Measurements from ENCODE around the gene CUBN.

The CUBN gene

DNA sequence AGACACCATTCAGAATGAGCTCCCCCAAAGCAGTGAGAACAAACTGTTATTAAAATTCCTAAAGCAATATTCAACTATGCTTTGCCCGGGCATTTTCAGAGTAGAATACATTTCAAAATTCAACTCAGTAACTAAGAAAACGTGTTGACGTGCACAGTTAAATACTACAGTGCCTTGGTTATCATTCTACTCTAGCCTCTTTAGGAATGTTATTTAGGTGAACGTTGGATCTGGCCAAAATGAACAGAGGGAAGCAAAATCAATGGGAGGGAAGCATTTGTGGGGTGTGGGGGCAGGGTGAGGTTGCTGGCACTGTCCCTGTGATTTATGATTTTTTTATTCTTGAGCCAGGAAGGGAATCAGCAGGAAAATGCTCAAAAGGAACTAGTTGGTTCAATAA, 339.8 kb downstream of the CUBN start:
- TF ChIP-seq, protein P1, sequence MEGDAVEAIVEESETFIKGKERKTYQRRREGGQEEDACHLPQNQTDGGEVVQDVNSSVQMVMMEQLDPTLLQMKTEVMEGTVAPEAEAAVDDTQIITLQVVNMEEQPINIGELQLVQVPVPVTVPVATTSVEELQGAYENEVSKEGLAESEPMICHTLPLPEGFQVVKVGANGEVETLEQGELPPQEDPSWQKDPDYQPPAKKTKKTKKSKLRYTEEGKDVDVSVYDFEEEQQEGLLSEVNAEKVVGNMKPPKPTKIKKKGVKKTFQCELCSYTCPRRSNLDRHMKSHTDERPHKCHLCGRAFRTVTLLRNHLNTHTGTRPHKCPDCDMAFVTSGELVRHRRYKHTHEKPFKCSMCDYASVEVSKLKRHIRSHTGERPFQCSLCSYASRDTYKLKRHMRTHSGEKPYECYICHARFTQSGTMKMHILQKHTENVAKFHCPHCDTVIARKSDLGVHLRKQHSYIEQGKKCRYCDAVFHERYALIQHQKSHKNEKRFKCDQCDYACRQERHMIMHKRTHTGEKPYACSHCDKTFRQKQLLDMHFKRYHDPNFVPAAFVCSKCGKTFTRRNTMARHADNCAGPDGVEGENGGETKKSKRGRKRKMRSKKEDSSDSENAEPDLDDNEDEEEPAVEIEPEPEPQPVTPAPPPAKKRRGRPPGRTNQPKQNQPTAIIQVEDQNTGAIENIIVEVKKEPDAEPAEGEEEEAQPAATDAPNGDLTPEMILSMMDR (IDR thresholded peaks at IDR 0.05), result no peak
- no peak for TF ChIP-seq ZFX (IDR thresholded peaks at IDR 0.05; ENCODE audit: borderline replicate concordance)
- H3K27ac ChIP-seq, result no peak overlapping the region

DNA sequence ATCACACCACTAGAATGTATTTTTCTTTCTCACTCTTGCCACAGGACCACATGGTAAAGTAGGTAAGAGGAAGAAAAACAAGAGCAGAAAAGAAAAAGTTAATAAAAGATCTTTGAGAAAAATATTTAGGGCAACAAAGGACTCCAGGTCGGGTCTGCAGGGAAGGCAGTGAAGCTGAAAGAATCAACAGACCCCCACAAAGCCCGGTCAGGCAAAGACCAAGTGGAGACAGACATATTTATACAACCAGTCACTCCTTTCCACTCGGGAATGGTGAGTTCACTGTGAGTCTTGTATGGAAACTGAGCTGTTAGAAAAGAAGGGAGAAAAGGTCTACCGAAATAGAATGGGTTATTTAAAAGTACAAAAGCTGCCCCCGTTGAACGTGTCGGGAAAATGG, 340.4 kb downstream of the CUBN start:
- no peak overlapping the region for H3K27ac ChIP-seq
- TF ChIP-seq ZFX (IDR thresholded peaks at IDR 0.05; ENCODE audit: borderline replicate concordance), result no peak
- TF ChIP-seq, protein P1 (IDR thresholded peaks at IDR 0.05), result no peak

DNA sequence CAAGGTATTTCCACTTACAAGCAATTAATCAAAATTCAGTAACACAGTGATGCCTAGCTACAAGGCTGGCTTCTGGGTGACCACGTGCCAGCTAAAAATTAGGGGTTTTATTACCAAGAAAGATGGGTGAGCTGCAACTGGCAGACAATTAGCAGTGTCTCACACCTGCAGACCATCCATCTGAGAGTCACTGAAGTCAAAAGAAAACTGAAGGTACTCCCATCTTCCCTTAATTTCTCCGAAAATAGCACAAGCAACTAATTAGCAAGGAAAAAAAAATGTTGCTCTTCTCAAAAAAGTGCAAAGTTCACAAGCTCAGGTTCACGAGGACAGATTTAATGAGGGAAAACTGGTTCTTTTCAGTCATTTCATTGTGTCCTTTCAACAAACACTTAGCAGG, 340.8 kb downstream of the CUBN start:
- H3K27ac ChIP-seq, result no peak overlapping the region
- TF ChIP-seq, protein P1 (IDR thresholded peaks at IDR 0.05), result no peak
- TF ChIP-seq ZFX (IDR thresholded peaks at IDR 0.05; ENCODE audit: borderline replicate concordance), result no peak

DNA sequence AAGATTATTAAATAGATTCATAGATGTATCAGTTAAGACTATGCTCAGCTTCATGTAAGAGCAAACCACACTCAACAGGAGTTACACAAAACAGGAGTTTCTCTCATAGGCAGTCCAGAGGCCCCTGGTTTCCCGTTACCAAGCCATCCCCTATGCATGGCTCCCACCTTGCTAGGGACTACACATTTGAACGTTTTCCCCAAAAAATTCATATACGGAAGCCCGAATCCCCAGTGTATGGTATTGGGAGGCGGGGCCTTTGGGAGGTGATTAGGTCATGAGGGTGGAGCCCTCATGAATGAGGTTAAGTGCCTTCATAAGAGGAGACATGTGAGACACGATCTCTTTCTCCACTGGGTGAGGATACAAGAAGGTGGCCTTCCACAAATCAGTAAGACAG, 341.5 kb downstream of the CUBN start:
- TF ChIP-seq, protein P1 (IDR thresholded peaks at IDR 0.05), result no peak
- TF ChIP-seq ZFX (IDR thresholded peaks at IDR 0.05; ENCODE audit: borderline replicate concordance), result no peak
- no peak overlapping the region for H3K27ac ChIP-seq

DNA sequence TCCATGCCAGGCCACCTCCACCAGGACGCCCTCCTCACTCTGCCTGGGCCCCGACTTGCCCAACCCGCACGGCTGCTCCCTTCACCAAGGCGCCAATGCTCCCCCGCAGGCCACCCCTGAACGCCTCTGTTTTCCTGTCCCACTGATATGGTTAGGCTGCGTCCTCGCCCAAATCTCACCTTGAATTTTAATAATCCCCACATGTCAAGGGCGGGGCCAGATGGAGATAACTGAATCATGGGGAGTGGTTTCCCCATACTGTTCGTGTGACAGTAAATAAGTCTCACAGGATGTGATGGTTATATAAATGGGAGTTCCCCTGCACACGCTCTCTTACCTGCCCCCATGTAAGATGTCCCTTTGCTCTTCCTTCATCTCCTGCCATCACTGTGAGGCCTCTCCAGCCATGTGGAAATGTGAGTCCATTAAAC, 342.2 kb downstream of the CUBN start:
- TF ChIP-seq, protein P1 (IDR thresholded peaks at IDR 0.05), result no peak
- no peak for TF ChIP-seq ZFX (IDR thresholded peaks at IDR 0.05; ENCODE audit: borderline replicate concordance)
- no peak overlapping the region for H3K27ac ChIP-seq

DNA sequence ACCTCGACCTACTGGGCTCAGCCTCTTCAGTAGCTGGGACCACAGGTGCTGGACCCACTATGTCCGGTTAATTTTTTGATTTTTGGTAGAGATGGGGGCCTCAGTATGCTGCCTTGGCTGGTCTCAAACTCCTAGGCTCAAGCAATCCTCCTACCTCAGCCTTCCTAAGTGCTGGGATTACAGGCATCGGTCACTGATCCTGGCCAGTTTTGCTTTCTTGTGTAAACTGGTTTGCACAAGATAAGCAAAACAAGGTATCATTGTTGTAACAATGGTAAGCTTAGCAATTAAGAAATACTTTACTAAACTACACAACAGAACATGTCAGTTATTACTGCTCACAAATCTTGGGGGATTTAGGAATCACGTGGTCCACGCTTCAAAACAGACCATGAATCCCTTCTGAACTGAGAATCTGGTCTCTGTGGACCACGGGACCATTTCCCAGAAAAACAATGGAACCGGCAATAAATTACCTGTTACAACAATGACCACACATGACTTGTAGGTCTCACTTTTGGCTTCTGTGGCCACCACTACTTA, 349.2 kb downstream of the CUBN start:
- TF ChIP-seq, protein P1 (IDR thresholded peaks at IDR 0.05), result no peak
- no peak for TF ChIP-seq ZFX (IDR thresholded peaks at IDR 0.05; ENCODE audit: borderline replicate concordance)
- no peak overlapping the region for H3K27ac ChIP-seq

DNA sequence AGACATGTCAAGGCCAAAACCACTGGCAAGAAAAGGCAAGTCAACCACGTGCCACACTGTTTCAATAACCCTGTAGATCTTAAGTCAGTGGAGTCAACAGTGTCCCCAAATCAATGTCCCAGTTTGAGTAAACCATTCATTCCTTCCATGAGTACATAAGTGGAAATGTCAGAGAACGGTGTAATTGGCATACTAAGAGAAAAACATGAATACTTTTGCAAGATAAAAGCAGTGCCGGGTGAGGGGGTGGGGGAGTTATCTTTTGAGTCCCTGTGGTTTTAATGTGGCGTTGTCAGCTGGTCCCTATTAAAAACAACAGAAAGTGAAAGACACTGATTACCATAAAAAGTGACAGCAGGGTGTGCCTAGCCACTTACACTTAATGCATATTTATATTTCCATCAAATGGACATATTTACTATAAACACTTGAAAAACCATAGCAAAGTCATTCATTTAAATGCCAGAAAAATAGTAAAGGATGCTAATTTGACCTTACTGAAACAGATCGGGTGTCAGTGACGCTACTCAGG, 350.2 kb downstream of the CUBN start:
- TF ChIP-seq, protein P1 (IDR thresholded peaks at IDR 0.05), result no peak
- TF ChIP-seq ZFX (IDR thresholded peaks at IDR 0.05; ENCODE audit: borderline replicate concordance), result no peak
- no peak overlapping the region for H3K27ac ChIP-seq

Data from 22Rv1 (cell line).